H1 (cell line): ENCODE measurements around the gene C15orf39. TPM values are rescaled to one million over a fixed set of nuclear protein-coding genes. Genes with fewer than 3 reads are reported as not detected.

ENCODE experiments used
- JUN ChIP-seq: IDR thresholded peaks from 2 replicates; pipeline ENCODE4 v1.6.1; 2011; ENCODE audit warnings: low read depth, mild to moderate bottlenecking, improper control_type of control experiment, low read length
- SUZ12 ChIP-seq: fragments of 200-600 bp; sonication (generic); IDR thresholded peaks from 2 replicates; pipeline ENCODE4 v1.6.1; 2012; ENCODE audit warnings: mild to moderate bottlenecking, inconsistent platforms, low read length, moderate library complexity, mixed read lengths
- TAF1 ChIP-seq: IDR thresholded peaks from 2 replicates; pipeline ENCODE4 v1.6.1; 2011; ENCODE audit warnings: mild to moderate bottlenecking, low read depth, low read length
- TCF12 ChIP-seq: IDR thresholded peaks from 2 replicates; pipeline ENCODE4 v1.6.1; 2011; ENCODE audit warnings: low read depth, mild to moderate bottlenecking, low read length
- polyA plus RNA-seq, 7 experiments: library from polyadenylated mRNA; depleted of rRNA in 3 of 7; stranded (reverse) in 5 of 7; unstranded in 2 of 7; fragments of >200 nt in 5 of 7; fragments of 200-250 nt in 2 of 7; gene quantifications; 1 replicate in 5 of 7; 2 replicates in 1 of 7; 4 replicates in 1 of 7; pipeline versions ENCODE4 v1.2.1 to v1.2.3, GENCODE V29; 2011 to 2013; ENCODE audit warnings: missing spikeins in 2 of 7, mixed read lengths in 2 of 7
- total RNA-seq: library from RNA; stranded (reverse); fragmentation: NEBNext Ultra II Directional; extraction: Animal tissue kit (Norgen Biotek cat#: 25700); gene quantifications from 2 replicates; pipeline ENCODE4 v1.2.1, GENCODE V29; 2021

C15orf39 gene
- total and polyA plus RNA-seq, 2 of the 8 experiments (the other 6 are each of a cell fraction or from before 2014, with no cell fraction given) = 13.8 to 38.5 TPM

- TF ChIP-seq TCF12 (no peak), SUZ12 (no peak), TAF1 (no peak), JUN (no peak)
These were observed 39.7 kb upstream of the C15orf39 start (continued) for GRCh38 chr15:75161917-75162414.
